DND-41 (cell line): ENCODE measurements around the gene C19orf47.

ENCODE experiments used
- ATAC-seq: fragments of 200-7000 bp; cut with Tn5 transposase; 3 replicates; pipeline ENCODE4 v1.9.1; 2021; ENCODE audit warnings: low read depth; ENCODE audit not compliant: insufficient read depth
- DNase-seq: peaks from one replicate; pipeline ENCODE4 v3.0.0-alpha.2; 2020
- H2AFZ ChIP-seq: 2 replicates; pipeline ENCODE4 v1.6.0; 2012; ENCODE audit warnings: low read depth, low read length
- H3K27ac ChIP-seq: 2 replicates; pipeline ENCODE4 v1.5.1; 2012; ENCODE audit warnings: low read length, inconsistent platforms
- H3K27me3 ChIP-seq: fragments of 200-600 bp; sonication (generic); 2 replicates; pipeline ENCODE4 v1.6.0; 2012; ENCODE audit warnings: low read length, mild to moderate bottlenecking, inconsistent platforms; ENCODE audit not compliant: insufficient read depth, poor library complexity
- H3K36me3 ChIP-seq: 2 replicates; pipeline ENCODE4 v1.5.1; 2012; ENCODE audit warnings: low read length, inconsistent platforms; ENCODE audit not compliant: insufficient read depth
- H3K4me1 ChIP-seq: 2 replicates; pipeline ENCODE4 v1.5.1; 2012; ENCODE audit warnings: mild to moderate bottlenecking, low read length; ENCODE audit not compliant: insufficient read depth
- H3K4me2 ChIP-seq: 2 replicates; pipeline ENCODE4 v1.6.0; 2012; ENCODE audit warnings: mild to moderate bottlenecking, moderate library complexity, low read length, inconsistent platforms; ENCODE audit not compliant: insufficient read depth
- H3K4me3 ChIP-seq, 2 experiments: fragments of 200-600 bp in 1 of 2; shearing (Covaris generic) in 1 of 2; 2 replicates each; pipeline ENCODE4 v1.5.1; 2012 to 2016; ENCODE audit warnings: inconsistent platforms in 2 of 2, low read length in 2 of 2, mild to moderate bottlenecking in 2 of 2, low read depth in 1 of 2, moderate library complexity in 1 of 2
- H3K79me2 ChIP-seq: 2 replicates; pipeline ENCODE4 v1.6.0; 2012; ENCODE audit warnings: low read length, inconsistent platforms; ENCODE audit not compliant: insufficient read depth
- H3K9ac ChIP-seq: 2 replicates; pipeline ENCODE4 v1.6.0; 2012; ENCODE audit warnings: low read depth, mild to moderate bottlenecking, inconsistent platforms, low read length, moderate library complexity
- H3K9me3 ChIP-seq: 2 replicates; pipeline ENCODE4 v1.5.1; 2012; ENCODE audit warnings: low read length, moderate library complexity, mild to moderate bottlenecking, inconsistent platforms; ENCODE audit not compliant: insufficient read depth, severe bottlenecking
- H4K20me1 ChIP-seq: 2 replicates; pipeline ENCODE4 v1.6.0; 2012; ENCODE audit warnings: low read length; ENCODE audit not compliant: insufficient read depth
- EZH2 ChIP-seq: IDR thresholded peaks from 3 replicates; pipeline ENCODE4 v1.6.1; 2012; ENCODE audit warnings: borderline replicate concordance, low read depth, mild to moderate bottlenecking, moderate library complexity, low read length, inconsistent platforms; ENCODE audit not compliant: severe bottlenecking
- TF ChIP-seq, protein P1 (sequence below): IDR thresholded peaks from 2 replicates; pipeline ENCODE4 v1.5.1; 2012; ENCODE audit warnings: borderline replicate concordance, low read length, moderate library complexity, mild to moderate bottlenecking; ENCODE audit not compliant: poor library complexity, severe bottlenecking; ENCODE audit errors: extremely low read depth

Gene C19orf47

DNA sequence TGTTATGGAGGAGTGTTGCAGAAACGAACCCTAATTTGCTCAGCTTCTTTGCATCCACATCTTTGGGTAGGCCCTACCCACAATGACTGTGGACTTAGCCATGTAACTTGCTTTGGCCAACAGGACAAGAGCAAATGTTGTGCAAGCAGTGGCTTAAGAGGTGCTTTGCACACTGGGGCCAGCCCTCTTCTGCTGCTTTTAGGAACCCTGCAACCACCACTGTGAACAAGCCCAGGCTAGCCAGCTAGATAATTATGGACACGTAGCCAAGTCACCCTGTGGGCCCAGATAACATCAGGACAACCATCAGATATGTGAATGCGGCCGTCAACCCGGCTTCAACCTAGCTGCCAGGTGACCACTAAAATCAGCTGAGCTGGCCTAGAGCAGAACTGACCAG is 17.1 kb downstream of the C19orf47 start:
- H3K9me3 ChIP-seq = no peaks in the 10 kb centered on the region
- no peak overlapping the region for H3K4me2 ChIP-seq
- no peak overlapping the region for H3K4me3 ChIP-seq
- no peaks in the 10 kb centered on the region for H3K27me3 ChIP-seq
- H4K20me1 ChIP-seq = peaks cover 21% of the 10 kb centered on the region; the same call in 1 of the 2 replicates
- TF ChIP-seq EZH2 = no peak
- TF ChIP-seq, protein P1, sequence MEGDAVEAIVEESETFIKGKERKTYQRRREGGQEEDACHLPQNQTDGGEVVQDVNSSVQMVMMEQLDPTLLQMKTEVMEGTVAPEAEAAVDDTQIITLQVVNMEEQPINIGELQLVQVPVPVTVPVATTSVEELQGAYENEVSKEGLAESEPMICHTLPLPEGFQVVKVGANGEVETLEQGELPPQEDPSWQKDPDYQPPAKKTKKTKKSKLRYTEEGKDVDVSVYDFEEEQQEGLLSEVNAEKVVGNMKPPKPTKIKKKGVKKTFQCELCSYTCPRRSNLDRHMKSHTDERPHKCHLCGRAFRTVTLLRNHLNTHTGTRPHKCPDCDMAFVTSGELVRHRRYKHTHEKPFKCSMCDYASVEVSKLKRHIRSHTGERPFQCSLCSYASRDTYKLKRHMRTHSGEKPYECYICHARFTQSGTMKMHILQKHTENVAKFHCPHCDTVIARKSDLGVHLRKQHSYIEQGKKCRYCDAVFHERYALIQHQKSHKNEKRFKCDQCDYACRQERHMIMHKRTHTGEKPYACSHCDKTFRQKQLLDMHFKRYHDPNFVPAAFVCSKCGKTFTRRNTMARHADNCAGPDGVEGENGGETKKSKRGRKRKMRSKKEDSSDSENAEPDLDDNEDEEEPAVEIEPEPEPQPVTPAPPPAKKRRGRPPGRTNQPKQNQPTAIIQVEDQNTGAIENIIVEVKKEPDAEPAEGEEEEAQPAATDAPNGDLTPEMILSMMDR = no peak
- no peak overlapping the region for H3K9ac ChIP-seq
- H3K79me2 ChIP-seq = no peaks in the 10 kb centered on the region
- ATAC-seq = no peak
- no peaks in the 10 kb centered on the region for H3K4me1 ChIP-seq
- peaks cover 81% of the 10 kb centered on the region for H3K36me3 ChIP-seq
- no peak overlapping the region for H3K27ac ChIP-seq
- no peak overlapping the region for H2AFZ ChIP-seq
- DNase-seq = no peak

DNA sequence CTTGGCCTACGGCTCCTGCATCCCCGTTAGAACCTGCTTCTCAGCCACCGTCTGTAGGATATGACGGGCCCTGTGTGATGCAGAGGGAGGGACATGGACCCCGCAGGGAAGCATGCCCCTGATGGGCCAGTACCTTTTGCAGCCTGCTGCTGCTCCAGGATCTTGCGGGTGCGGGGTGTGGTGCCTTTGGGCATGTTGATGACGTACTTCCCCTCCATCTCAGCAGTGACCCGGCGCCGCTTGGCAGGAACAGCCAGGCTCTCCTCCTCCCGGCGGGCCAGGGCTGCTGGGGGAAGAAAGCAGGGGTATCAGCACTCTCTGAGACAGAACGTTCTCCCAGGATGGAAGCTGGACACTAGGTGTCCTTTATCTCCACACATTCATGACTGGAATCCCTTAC is 22.0 kb downstream of the C19orf47 start:
- no peaks in the 10 kb centered on the region for H3K9me3 ChIP-seq
- peaks cover 88% of the 10 kb centered on the region for H3K36me3 ChIP-seq
- no peak for TF ChIP-seq EZH2
- TF ChIP-seq, protein P1 = no peak
- DNase-seq (no peak), ATAC-seq (no peak)
- H3K27ac ChIP-seq = no peak overlapping the region
- H2AFZ ChIP-seq = no peak overlapping the region
- no peaks in the 10 kb centered on the region for H3K4me1 ChIP-seq
- no peaks in the 10 kb centered on the region for H3K27me3 ChIP-seq
- H3K9ac ChIP-seq = no peak overlapping the region
- H3K4me2 ChIP-seq = no peak overlapping the region
- no peaks in the 10 kb centered on the region for H3K79me2 ChIP-seq
- peaks cover 20% of the 10 kb centered on the region; the same call in 1 of the 2 replicates for H4K20me1 ChIP-seq
- no peak overlapping the region for H3K4me3 ChIP-seq

DNA sequence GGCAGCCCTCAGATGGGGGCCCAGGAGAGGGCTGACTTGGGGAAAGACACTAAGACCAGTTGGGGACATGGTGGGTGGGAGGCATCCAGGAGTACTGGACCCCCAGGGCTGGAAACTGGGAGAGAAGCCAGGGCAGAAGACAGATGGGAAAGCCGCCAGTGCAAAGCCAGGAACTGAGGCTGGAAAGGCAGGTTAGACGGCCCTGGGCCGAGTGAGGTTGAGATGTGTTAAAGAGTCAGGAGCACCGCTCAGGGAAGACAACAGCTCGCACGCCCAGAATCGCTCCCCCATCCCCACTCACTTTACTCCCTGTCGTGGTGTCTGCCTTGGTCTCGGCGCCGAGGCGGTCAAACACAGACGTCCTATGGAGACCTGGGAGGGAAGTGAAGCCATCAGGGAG is 24.5 kb downstream of the C19orf47 start:
- no peak overlapping the region for H3K27ac ChIP-seq
- H3K79me2 ChIP-seq = no peaks in the 10 kb centered on the region
- ATAC-seq (no peak), DNase-seq (no peak)
- H3K9me3 ChIP-seq = no peaks in the 10 kb centered on the region
- no peak overlapping the region for H3K4me2 ChIP-seq
- peaks cover 19% of the 10 kb centered on the region; the same call in 1 of the 2 replicates for H4K20me1 ChIP-seq
- TF ChIP-seq, protein P1 = no peak
- TF ChIP-seq EZH2 = no peak
- H3K9ac ChIP-seq = no peak overlapping the region
- peaks cover 87% of the 10 kb centered on the region for H3K36me3 ChIP-seq
- H2AFZ ChIP-seq = no peak overlapping the region
- H3K27me3 ChIP-seq = no peaks in the 10 kb centered on the region
- no peak overlapping the region for H3K4me3 ChIP-seq
- H3K4me1 ChIP-seq = no peaks in the 10 kb centered on the region

DNA sequence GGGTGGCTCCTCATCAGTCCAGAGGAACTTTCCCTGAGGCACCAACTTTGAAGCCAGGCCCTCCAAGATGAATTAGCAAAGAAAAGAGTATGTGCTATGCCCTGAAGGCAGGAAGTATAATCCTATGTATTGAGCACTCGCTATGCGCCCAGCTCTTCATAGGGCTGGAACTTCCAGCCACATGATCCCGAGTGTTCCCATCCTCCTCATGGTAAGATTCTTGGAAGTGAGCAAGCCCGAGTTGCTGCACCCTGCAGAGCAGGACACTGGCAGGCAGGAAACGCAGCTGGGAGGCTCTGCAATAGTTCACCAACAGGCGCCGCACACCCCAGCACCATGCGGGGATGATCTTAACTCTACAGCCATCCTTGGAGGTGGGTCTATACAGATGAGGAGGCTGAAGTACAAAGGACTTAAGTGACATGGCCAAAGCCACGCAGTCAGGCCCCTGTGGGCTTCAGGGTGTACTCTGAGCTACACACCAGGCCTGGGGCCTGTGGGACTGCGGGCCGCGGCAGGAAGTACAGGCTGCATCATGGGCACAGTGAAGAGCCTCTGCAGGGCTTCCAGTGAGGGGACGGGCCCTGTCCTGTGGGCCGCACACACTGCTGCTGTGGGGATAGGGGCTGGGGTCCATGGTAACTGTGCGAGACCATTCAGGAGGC is 25.1 kb downstream of the C19orf47 start:
- ATAC-seq (no peak), DNase-seq (no peak)
- no peak overlapping the region for H3K4me2 ChIP-seq
- H3K79me2 ChIP-seq = no peaks in the 10 kb centered on the region
- no peaks in the 10 kb centered on the region for H3K27me3 ChIP-seq
- peaks cover 87% of the 10 kb centered on the region for H3K36me3 ChIP-seq
- TF ChIP-seq EZH2 = no peak
- TF ChIP-seq, protein P1 = no peak
- no peak overlapping the region for H3K9ac ChIP-seq
- peaks cover 13% of the 10 kb centered on the region; the same call in 1 of the 2 replicates for H4K20me1 ChIP-seq
- H3K4me1 ChIP-seq = no peaks in the 10 kb centered on the region
- no peaks in the 10 kb centered on the region for H3K9me3 ChIP-seq
- no peak overlapping the region for H3K27ac ChIP-seq
- no peak overlapping the region for H2AFZ ChIP-seq
- H3K4me3 ChIP-seq = no peak overlapping the region
